Epidermal melanocyte (primary cell): ENCODE data around the gene CCDC3.
"Not testable (repeated sequence)": the region's sequence is repeated elsewhere in the genome, so short reads cannot be mapped to it uniquely, and the experiment has no call there.

ENCODE experiments used
- DNase-seq: peaks from one replicate; pipeline ENCODE4 v3.0.0; 2011; ENCODE audit warnings: low spot score; ENCODE audit not compliant: insufficient read length

Gene CCDC3

DNA sequence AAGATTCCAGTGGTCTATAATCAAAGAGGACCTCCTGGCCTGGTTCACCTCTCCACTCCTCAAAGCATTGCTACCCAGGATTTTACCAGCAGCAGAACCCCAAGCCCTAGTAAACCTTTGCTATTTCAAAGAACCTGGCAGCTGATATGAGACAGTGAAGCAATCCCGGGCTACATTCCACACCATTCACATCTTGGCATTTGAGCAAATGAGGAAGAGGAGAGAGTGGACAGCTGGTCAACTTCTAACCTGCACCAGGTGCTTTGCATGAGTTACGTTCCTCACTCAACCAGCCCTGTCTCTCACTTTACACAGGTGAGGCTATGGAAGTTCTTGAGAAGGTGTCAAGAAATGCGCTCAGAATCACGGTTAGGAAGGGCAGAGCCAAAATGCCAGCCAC, 1.1 kb downstream of the CCDC3 start:
- DNase-seq: no peak

GRCh38 chr10:12999849-13000248, 1.7 kb downstream of the CCDC3 start:
- no peak for DNase-seq

- peak; percentile 37 for DNase-seq
Observed at GRCh38 chr10:12995425-12995861, 6.1 kb downstream of the CCDC3 start.

GRCh38 chr10:12993595-12993994, 7.9 kb downstream of the CCDC3 start:
- no peak for DNase-seq

DNA sequence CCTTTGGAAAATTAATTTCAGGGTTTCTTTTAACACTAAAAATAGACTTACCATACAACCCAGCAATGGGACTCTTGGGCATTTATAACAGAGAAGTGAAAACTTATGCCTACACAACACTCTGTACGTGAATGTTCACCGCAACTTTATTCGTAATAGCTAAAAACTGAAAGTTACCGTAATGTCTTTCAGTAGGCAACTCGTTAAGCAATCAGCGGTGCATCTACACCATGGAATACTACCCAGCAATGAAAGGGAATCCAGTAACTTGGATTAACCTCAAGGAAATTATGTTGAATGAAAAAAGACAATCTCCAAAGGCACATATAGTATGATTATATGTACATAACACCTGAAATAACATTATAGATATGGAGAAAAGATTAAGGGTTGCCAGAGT, 16.2 kb downstream of the CCDC3 start:
- no peak for DNase-seq

- no peak for DNase-seq
Observed at GRCh38 chr10:12984165-12984747, 17.3 kb downstream of the CCDC3 start.

GRCh38 chr10:12983568-12983967, 17.9 kb downstream of the CCDC3 start:
- not testable (repeated sequence) for DNase-seq

- DNase-seq: no peak
Observed at GRCh38 chr10:12981570-12981969, 19.9 kb downstream of the CCDC3 start.

- DNase-seq: no peak
Observed at GRCh38 chr10:12980713-12981306, 20.7 kb downstream of the CCDC3 start.

GRCh38 chr10:12980102-12980661, 21.3 kb downstream of the CCDC3 start:
- no peak for DNase-seq

GRCh38 chr10:12978891-12979290, 22.6 kb downstream of the CCDC3 start:
- no peak for DNase-seq

DNA sequence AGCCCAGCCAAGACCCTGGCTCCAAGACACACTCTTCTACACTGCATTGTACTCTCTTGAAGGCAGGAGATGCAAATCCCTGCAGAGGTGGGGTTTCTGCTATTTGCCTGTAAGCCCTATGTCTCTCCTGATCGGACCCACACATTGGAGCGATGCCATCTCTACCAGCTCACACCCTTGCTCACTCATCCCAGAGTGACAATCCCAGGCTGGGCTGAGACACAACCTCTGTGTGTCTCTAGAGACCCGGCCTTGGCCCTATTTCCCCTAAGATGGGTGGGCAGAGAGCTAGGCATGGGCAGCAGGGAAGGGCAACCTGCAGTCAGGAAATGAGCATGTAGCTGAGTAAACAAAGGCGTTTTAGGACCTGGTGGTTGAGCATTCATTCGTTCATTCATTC, 25.6 kb downstream of the CCDC3 start:
- no peak for DNase-seq

- DNase-seq: no peak
Observed at GRCh38 chr10:12975266-12975665, 26.2 kb downstream of the CCDC3 start.

DNA sequence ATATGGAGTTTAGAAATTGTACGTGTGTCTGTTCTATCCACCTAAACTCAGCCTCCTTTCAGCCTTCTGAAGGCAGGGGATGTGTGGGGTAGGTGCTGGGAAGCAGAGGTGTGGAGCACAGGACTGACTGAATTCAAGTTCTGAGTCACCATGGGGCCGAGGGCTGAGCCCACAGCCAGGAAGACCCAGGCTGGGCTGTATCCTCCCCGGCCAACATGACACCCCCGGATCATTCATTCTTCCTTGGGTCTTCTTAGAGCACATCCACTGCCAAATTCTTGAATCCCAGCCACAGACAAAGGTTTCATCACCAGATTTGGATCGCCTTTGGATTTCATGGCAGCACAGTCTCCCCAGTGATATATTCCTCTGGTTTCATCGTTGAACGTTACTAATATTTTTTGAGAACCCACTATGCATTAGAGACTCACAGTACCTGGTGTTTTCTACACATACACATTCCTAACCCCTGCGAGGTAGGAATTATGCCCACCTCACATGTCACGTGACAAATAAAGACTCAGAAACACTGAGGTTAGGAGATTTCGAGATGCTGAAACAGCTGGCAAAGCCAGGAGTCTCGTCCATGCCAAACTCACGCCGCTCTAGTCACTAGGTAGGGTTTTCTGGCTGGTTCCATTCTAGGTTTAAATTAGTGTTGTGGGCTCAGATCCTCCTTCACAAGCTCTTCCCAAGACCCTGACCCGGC, 26.9 kb downstream of the CCDC3 start:
- no peak for DNase-seq

DNA sequence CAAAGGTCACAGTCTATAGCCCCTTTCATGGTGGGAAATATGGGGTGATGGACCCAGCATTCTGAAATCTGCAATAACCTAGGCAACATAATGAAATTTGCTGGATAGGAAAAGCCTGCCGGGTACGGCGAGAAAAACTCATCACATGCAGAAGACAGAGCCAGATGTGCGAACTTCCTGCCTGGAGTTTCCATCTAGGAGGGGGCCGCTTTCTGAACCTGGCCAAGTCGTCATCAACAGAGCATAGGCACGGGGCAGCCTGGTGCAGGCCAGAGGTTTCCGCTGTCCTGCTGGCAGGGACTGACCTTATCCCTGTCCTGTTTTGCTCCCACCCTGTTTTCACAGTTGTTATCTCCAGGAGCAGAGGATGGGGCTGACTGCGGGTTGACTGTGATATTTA, 27.4 kb downstream of the CCDC3 start:
- no peak for DNase-seq

DNA sequence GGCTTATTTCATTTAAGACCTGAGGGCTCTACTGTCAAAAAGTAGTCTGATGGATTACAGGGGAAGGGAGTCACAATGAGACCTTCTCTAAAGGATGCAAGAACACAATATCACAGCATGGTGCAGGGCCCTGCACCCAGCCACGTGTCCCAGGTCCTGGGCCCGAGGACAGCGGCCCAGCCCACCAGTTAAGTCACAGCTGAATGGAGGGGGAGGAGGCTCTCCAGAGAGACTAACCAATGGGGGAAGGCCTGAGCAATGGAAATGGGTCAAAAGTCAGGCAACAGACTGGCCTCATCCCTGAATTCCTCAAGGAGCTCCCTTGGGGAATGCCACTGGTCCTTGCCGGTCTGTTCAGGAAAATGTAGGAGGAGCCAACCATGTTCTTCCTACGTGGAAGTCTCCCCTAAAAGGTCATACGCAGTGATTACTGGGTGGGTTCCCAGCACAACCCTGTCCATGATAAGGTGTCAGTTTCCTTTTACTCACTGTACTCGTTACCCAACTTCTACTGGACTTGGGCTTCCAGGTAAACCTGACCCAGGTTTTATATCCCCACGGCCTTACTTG, 28.3 kb downstream of the CCDC3 start:
- DNase-seq: no peak

- no peak for DNase-seq
Observed at GRCh38 chr10:12972146-12972545, 29.4 kb downstream of the CCDC3 start.

GRCh38 chr10:12971001-12971788, 30.3 kb downstream of the CCDC3 start:
- no peak for DNase-seq

DNA sequence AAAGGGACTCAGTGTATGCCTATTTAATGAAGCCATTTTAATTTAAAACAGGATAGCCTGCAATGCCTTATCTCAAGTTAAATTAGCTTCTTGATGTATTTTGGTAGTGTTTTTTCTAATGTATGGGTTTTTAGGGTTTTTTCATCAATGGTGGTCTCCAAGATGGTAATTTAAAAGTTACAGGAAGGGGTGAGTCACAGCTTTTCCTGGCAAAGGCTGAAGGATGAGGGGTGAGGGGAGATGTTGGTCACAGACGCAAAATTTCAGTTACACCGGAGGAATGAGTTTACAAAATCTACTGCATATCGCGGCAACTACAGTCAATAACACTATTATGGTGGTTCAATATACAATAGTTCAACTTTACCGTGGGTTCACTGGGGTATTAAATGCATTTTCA, 31.6 kb downstream of the CCDC3 start:
- no peak for DNase-seq

GRCh38 chr10:12966067-12966466, 35.4 kb downstream of the CCDC3 start:
- DNase-seq: no peak

- DNase-seq: no peak
Observed at GRCh38 chr10:12965571-12965970, 35.9 kb downstream of the CCDC3 start.
